WI38 (cell line): Measurements from ENCODE around the gene C8A.

ENCODE experiments used
- H3K4me3 ChIP-seq: 2 replicates; pipeline ENCODE4 v1.5.1; 2011; ENCODE audit warnings: low read depth, mild to moderate bottlenecking, control low read depth, low read length
- TF ChIP-seq, protein P1 (sequence below): IDR thresholded peaks from 2 replicates; pipeline ENCODE4 v1.5.1; 2012; ENCODE audit warnings: low read depth, mild to moderate bottlenecking, control low read depth, low read length

Gene C8A

DNA sequence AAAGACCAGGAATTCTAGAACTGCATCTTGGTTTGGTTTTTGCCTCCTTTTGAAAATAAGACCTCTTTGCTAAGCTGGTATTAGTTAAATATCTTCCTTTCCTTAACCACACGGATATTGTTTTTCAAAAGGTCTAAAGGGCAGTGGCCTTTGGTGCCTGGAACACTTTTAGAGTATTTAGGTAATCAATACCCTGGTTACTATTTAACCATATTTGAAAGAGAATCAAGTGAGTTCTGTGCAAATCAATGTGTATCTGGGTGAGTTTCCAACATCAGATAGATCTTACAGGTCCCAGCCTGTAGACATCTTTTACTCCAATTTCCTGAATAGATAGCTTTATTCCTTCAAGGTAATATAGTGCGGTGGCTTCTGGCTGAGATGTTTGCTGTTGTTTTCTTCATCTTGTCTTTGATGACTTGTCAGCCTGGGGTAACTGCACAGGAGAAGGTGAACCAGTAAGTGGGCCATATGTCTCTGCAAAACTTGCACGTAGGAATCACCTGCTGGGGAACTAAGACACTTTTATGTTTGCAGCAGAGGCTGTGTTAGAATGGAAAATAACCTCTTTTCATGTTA, at the start of gene C8A:
TSS of gene C8A (plus strand) at position 277 of the 579 bp plus-strand sequence. CDS start at position 382, 105 bp downstream.
- H3K4me3 ChIP-seq = no peak within 1 kb of the TSS
- TF ChIP-seq, protein P1, sequence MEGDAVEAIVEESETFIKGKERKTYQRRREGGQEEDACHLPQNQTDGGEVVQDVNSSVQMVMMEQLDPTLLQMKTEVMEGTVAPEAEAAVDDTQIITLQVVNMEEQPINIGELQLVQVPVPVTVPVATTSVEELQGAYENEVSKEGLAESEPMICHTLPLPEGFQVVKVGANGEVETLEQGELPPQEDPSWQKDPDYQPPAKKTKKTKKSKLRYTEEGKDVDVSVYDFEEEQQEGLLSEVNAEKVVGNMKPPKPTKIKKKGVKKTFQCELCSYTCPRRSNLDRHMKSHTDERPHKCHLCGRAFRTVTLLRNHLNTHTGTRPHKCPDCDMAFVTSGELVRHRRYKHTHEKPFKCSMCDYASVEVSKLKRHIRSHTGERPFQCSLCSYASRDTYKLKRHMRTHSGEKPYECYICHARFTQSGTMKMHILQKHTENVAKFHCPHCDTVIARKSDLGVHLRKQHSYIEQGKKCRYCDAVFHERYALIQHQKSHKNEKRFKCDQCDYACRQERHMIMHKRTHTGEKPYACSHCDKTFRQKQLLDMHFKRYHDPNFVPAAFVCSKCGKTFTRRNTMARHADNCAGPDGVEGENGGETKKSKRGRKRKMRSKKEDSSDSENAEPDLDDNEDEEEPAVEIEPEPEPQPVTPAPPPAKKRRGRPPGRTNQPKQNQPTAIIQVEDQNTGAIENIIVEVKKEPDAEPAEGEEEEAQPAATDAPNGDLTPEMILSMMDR = no peak

DNA sequence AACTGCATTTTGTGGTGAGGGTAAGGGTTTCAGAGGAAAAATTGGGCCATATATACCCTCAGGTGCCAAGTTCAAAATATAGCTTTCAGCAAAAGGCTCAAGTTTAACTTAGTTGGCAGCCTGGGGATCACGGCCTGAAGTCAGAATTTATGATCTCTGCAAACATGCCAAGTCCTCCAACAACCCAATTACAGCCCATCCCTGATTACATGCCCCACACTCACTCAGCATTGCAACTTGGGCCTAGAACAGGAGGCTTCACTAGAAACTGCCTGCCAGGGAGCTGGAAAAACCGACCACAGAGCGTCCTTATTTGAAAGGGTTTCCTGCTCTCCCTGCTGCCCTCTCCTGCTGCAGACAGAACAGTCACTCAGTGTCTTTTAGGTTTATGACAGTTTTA, 47.8 kb upstream of the C8A start:
- no peak overlapping the region for H3K4me3 ChIP-seq
- TF ChIP-seq, protein P1 = no peak

GRCh38 chr1:56808410-56808809, 46.2 kb upstream of the C8A start:
- TF ChIP-seq, protein P1 = no peak
- H3K4me3 ChIP-seq = no peak overlapping the region

DNA sequence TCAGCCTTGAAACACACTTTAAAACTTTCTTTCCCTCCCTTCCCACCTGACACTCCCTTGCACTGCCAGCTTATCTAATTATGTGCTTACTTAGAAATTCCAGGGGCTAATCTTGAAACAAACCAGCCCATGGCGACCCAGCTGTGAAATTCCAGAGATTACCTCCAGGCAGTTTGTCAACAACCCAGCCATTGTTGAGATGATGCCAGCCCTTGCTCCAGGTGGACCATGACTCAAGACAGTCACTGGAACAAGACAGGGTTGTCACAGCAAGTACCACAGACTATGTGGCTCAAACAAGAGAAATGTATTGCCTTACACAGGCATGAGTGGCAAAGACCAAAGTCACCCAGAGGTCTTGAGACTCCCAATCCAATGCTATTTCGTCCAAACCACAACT, 43.3 kb upstream of the C8A start:
- no peak overlapping the region for H3K4me3 ChIP-seq
- TF ChIP-seq, protein P1 = no peak

DNA sequence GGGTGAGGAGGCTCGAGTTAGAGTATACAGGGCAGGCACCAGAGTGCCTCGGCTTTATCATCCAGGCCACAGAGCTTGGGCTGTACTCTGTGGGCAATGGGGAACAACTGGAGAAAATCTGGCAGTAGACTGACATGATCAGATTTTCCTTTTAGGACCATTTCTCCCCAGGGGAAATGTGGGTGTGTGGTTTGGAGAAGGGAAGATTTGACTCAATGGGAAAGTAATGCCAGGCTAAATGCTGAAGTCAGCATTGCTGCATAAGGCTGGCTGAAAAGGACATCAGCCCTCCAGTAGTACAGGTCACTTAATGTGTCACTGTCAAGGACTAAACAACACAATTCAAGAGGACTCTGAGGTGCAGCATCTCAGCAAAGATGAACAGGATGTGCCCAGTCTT, 40.4 kb upstream of the C8A start:
- TF ChIP-seq, protein P1 = no peak
- no peak overlapping the region for H3K4me3 ChIP-seq

GRCh38 chr1:56816264-56816663, 38.3 kb upstream of the C8A start:
- TF ChIP-seq, protein P1 = no peak
- no peak overlapping the region for H3K4me3 ChIP-seq

DNA sequence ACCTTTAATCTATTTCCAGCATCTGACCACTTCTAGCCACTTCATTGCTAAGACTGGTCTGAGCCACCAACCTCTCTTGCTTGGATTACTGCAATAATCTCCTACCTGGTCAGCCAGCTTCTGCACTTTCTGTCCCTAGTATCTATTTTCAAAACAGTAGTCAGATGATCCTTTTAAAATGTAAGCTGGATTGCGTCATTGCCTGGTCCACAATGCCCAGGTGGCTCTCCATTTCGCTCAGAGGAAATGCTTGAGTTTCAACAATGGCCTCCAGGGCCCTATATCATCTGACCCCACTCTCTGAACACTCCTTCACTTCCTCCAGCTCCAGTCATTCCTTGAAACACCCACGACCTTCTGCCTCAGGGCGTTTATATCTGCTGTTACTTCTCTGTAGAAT, 37.7 kb upstream of the C8A start:
- TF ChIP-seq, protein P1 = no peak
- H3K4me3 ChIP-seq = no peak overlapping the region
